ENCODE measurements around the gene DQX1.

DNA sequence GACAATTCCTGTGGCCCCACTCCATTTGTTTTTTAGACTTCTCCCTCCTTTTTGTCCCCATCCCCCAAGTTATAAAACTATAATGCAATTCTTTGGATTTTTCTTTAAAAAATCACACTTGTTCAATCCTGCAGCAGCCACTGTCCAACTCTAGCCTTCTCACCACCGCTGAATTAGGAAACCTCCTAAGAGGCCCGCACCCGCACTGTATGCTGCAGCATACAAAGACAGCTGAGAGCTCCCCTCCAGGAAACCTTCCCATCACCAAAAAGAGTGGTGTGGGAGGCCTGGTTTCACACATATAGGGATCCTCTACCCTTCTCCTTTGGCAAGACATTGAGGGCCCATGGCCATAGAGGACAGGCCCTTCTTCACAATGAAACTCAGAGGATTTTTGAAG lies 21.4 kb downstream of the DQX1 start:
- TF ChIP-seq, protein P1, sequence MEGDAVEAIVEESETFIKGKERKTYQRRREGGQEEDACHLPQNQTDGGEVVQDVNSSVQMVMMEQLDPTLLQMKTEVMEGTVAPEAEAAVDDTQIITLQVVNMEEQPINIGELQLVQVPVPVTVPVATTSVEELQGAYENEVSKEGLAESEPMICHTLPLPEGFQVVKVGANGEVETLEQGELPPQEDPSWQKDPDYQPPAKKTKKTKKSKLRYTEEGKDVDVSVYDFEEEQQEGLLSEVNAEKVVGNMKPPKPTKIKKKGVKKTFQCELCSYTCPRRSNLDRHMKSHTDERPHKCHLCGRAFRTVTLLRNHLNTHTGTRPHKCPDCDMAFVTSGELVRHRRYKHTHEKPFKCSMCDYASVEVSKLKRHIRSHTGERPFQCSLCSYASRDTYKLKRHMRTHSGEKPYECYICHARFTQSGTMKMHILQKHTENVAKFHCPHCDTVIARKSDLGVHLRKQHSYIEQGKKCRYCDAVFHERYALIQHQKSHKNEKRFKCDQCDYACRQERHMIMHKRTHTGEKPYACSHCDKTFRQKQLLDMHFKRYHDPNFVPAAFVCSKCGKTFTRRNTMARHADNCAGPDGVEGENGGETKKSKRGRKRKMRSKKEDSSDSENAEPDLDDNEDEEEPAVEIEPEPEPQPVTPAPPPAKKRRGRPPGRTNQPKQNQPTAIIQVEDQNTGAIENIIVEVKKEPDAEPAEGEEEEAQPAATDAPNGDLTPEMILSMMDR (IDR thresholded peaks at IDR 0.05): no peak
- TF ChIP-seq POLR2A (IDR thresholded peaks at IDR 0.05): no peak
